DND-41 (cell line): ENCODE data around the gene PRRC1.

ENCODE experiments used
- ATAC-seq: fragments of 200-7000 bp; cut with Tn5 transposase; 3 replicates; pipeline ENCODE4 v1.9.1; 2021; ENCODE audit warnings: low read depth; ENCODE audit not compliant: insufficient read depth
- DNase-seq: peaks from one replicate; pipeline ENCODE4 v3.0.0-alpha.2; 2020
- H2AFZ ChIP-seq: 2 replicates; pipeline ENCODE4 v1.6.0; 2012; ENCODE audit warnings: low read depth, low read length
- H3K27ac ChIP-seq: 2 replicates; pipeline ENCODE4 v1.5.1; 2012; ENCODE audit warnings: low read length, inconsistent platforms
- H3K27me3 ChIP-seq: fragments of 200-600 bp; sonication (generic); 2 replicates; pipeline ENCODE4 v1.6.0; 2012; ENCODE audit warnings: low read length, mild to moderate bottlenecking, inconsistent platforms; ENCODE audit not compliant: insufficient read depth, poor library complexity
- H3K36me3 ChIP-seq: 2 replicates; pipeline ENCODE4 v1.5.1; 2012; ENCODE audit warnings: low read length, inconsistent platforms; ENCODE audit not compliant: insufficient read depth
- H3K4me1 ChIP-seq: 2 replicates; pipeline ENCODE4 v1.5.1; 2012; ENCODE audit warnings: mild to moderate bottlenecking, low read length; ENCODE audit not compliant: insufficient read depth
- H3K4me2 ChIP-seq: 2 replicates; pipeline ENCODE4 v1.6.0; 2012; ENCODE audit warnings: mild to moderate bottlenecking, moderate library complexity, low read length, inconsistent platforms; ENCODE audit not compliant: insufficient read depth
- H3K4me3 ChIP-seq, 2 experiments: fragments of 200-600 bp in 1 of 2; shearing (Covaris generic) in 1 of 2; 2 replicates each; pipeline ENCODE4 v1.5.1; 2012 to 2016; ENCODE audit warnings: inconsistent platforms in 2 of 2, low read length in 2 of 2, mild to moderate bottlenecking in 2 of 2, low read depth in 1 of 2, moderate library complexity in 1 of 2
- H3K79me2 ChIP-seq: 2 replicates; pipeline ENCODE4 v1.6.0; 2012; ENCODE audit warnings: low read length, inconsistent platforms; ENCODE audit not compliant: insufficient read depth
- H3K9ac ChIP-seq: 2 replicates; pipeline ENCODE4 v1.6.0; 2012; ENCODE audit warnings: low read depth, mild to moderate bottlenecking, inconsistent platforms, low read length, moderate library complexity
- H3K9me3 ChIP-seq: 2 replicates; pipeline ENCODE4 v1.5.1; 2012; ENCODE audit warnings: low read length, moderate library complexity, mild to moderate bottlenecking, inconsistent platforms; ENCODE audit not compliant: insufficient read depth, severe bottlenecking
- H4K20me1 ChIP-seq: 2 replicates; pipeline ENCODE4 v1.6.0; 2012; ENCODE audit warnings: low read length; ENCODE audit not compliant: insufficient read depth
- EZH2 ChIP-seq: IDR thresholded peaks from 3 replicates; pipeline ENCODE4 v1.6.1; 2012; ENCODE audit warnings: borderline replicate concordance, low read depth, mild to moderate bottlenecking, moderate library complexity, low read length, inconsistent platforms; ENCODE audit not compliant: severe bottlenecking
- TF ChIP-seq, protein P1 (sequence below): IDR thresholded peaks from 2 replicates; pipeline ENCODE4 v1.5.1; 2012; ENCODE audit warnings: borderline replicate concordance, low read length, moderate library complexity, mild to moderate bottlenecking; ENCODE audit not compliant: poor library complexity, severe bottlenecking; ENCODE audit errors: extremely low read depth

The PRRC1 gene

DNA sequence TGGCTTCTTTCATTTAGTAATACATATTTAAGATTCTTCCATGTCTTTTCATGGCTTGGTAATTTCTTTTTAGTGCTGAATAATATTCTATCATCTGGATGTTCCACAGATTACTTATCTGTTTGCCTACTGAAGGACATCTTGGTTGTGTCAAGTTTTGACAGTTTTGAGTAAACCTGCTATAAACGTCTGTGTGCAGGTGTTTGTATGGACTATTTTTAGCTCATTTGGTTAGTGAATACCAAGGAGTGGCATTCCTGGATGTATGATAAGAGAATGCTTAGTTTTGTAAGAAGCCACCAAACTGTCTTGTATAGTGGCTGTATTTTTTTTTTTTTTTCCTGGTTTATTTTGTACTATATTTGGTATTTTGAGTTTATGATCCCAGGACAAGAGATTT lies 38.4 kb downstream of the PRRC1 start:
- Histone ChIP-seq H3K36me3 (peaks cover 30% of the 10 kb centered on the region), H3K4me1 (no peaks in the 10 kb centered on the region), H3K9me3 (no peaks in the 10 kb centered on the region), H4K20me1 (no peaks in the 10 kb centered on the region), H3K4me2 (no peak overlapping the region), H3K4me3 (no peak overlapping the region), H3K79me2 (no peaks in the 10 kb centered on the region), H2AFZ (no peak overlapping the region), H3K27ac (no peak overlapping the region), H3K27me3 (no peaks in the 10 kb centered on the region), H3K9ac (no peak overlapping the region)
- no peak for TF ChIP-seq EZH2
- TF ChIP-seq, protein P1, sequence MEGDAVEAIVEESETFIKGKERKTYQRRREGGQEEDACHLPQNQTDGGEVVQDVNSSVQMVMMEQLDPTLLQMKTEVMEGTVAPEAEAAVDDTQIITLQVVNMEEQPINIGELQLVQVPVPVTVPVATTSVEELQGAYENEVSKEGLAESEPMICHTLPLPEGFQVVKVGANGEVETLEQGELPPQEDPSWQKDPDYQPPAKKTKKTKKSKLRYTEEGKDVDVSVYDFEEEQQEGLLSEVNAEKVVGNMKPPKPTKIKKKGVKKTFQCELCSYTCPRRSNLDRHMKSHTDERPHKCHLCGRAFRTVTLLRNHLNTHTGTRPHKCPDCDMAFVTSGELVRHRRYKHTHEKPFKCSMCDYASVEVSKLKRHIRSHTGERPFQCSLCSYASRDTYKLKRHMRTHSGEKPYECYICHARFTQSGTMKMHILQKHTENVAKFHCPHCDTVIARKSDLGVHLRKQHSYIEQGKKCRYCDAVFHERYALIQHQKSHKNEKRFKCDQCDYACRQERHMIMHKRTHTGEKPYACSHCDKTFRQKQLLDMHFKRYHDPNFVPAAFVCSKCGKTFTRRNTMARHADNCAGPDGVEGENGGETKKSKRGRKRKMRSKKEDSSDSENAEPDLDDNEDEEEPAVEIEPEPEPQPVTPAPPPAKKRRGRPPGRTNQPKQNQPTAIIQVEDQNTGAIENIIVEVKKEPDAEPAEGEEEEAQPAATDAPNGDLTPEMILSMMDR: no peak
- ATAC-seq: no peak
- DNase-seq: no peak

DNA sequence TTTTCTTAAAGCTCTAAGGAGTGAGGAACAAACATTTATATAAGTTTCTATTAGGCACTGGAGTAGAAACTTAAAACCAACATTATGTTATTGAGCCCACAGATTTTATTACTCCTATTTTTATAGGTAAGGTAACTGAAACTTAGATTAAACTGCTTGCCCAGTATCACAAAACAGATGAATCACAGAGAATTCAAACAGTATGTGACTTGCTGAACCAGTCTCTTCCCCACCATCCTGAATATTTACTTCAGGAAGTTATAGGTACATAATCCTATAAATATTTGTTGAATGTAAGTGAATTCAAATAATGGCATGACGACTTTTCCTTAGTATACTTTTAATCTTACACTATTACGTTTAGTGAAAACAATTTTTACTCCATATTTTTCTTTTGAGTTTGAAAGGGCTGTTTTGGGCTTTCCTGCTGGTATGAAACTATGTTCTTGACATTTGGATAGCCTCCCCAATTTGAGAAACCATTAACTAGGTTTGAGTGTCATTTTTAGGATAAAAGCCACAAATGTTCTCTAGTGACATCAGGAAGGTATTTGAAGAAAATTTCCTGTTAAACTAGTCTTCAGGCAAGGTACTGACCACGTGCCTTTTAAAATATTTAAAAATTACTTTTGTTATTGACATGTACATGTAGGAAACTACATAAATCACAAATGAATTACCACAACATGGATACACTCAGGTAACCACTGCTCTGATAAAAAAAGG lies 39.3 kb downstream of the PRRC1 start:
- no peak overlapping the region for H3K4me2 ChIP-seq
- ATAC-seq: no peak

DNA sequence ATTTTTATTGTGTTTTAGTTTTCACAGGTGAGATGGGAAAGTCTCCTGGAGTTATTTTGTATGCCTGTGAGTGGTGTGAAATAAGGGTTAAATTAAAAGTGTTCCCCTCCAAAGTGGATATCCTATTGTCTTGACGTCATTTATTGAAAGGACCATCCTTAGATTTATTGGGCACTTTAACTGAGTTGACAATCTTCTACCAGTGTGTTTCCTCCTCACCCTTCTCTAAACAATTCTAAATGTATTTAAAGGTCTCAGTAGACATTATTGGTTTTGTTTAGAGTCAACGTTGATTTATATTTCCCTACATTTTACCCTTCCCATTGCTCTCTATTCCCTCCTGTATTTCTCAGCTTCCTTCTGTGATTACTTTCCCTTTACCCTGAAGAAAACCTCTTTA lies 40.8 kb downstream of the PRRC1 start:
- Histone ChIP-seq H3K27me3 (no peaks in the 10 kb centered on the region), H3K36me3 (peaks cover 12% of the 10 kb centered on the region), H3K27ac (no peak overlapping the region), H3K4me1 (no peaks in the 10 kb centered on the region), H3K79me2 (no peaks in the 10 kb centered on the region), H4K20me1 (no peaks in the 10 kb centered on the region), H3K9me3 (no peaks in the 10 kb centered on the region), H2AFZ (no peak overlapping the region), H3K4me2 (no peak overlapping the region), H3K9ac (no peak overlapping the region), H3K4me3 (no peak overlapping the region)
- no peak for DNase-seq
- TF ChIP-seq, protein P1: no peak
- no peak for TF ChIP-seq EZH2
- no peak for ATAC-seq

More for the DNA sequence above, 39.3 kb downstream of the PRRC1 start:
- H3K9me3 ChIP-seq: no peaks in the 10 kb centered on the region
- no peak for TF ChIP-seq EZH2
- TF ChIP-seq, protein P1: no peak
- H3K4me1 ChIP-seq: no peaks in the 10 kb centered on the region
- H3K9ac ChIP-seq: no peak overlapping the region
- H3K36me3 ChIP-seq: peaks cover 25% of the 10 kb centered on the region
- H3K79me2 ChIP-seq: no peaks in the 10 kb centered on the region
- H3K4me3 ChIP-seq: no peak overlapping the region
- H3K27ac ChIP-seq: no peak overlapping the region
- H2AFZ ChIP-seq: no peak overlapping the region
- DNase-seq: no peak
- H4K20me1 ChIP-seq: no peaks in the 10 kb centered on the region
- H3K27me3 ChIP-seq: no peaks in the 10 kb centered on the region

DNA sequence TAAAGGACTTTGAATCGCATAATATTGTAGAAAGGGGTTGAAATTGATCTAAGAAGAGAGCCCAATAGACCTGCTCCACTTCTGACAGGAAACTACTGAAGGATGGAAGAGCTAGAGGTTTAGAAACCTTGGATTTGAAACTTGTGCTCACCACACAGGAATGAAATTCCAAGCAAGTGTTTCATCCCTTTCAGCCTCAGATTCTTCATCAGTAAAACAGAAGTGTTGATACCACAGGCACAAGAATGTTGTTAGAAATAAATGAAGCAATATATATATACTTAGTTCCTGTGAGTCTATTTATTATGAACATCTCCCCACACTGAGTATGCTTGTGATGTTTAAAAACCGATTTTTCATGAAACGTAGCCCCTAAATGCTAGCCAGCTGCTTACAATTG lies 43.8 kb downstream of the PRRC1 start:
- H3K27ac ChIP-seq: no peak overlapping the region
- H3K79me2 ChIP-seq: no peaks in the 10 kb centered on the region
- no peaks in the 10 kb centered on the region for H3K36me3 ChIP-seq
- ATAC-seq: no peak
- H3K4me2 ChIP-seq: no peak overlapping the region
- H3K4me3 ChIP-seq: no peak overlapping the region
- H4K20me1 ChIP-seq: no peaks in the 10 kb centered on the region
- H3K4me1 ChIP-seq: no peaks in the 10 kb centered on the region
- no peaks in the 10 kb centered on the region for H3K9me3 ChIP-seq
- no peak overlapping the region for H3K9ac ChIP-seq
- no peaks in the 10 kb centered on the region for H3K27me3 ChIP-seq
- TF ChIP-seq, protein P1: no peak
- no peak for TF ChIP-seq EZH2
- H2AFZ ChIP-seq: no peak overlapping the region
- no peak for DNase-seq
